ENCODE data around the gene HECW1.

Gene HECW1

GRCh38 chr7:43394441-43395130 is 282.1 kb downstream of the HECW1 start:
- peak; percentile 2 for DNase-seq
- in situ Hi-C loops (cut with HindIII; ENCODE audit: low pct_ligation_motif_present, low sequenced_read_pairs): no loop called here
- no peak overlapping the region for H3K27ac ChIP-seq
- no peak for TF ChIP-seq CTCF (IDR thresholded peaks at IDR 0.05; ENCODE audit: low read depth, low read length, missing control alignments)
- H3K27me3 ChIP-seq (replicated peaks): no peaks in the 10 kb centered on the region
- no peaks in the 10 kb centered on the region for H3K36me3 ChIP-seq (replicated peaks)
- H3K4me3 ChIP-seq (ENCODE audit: low read depth, low read length): no peak overlapping the region

GRCh38 chr7:43395351-43395750 is 282.9 kb downstream of the HECW1 start:
- in situ Hi-C loops (cut with HindIII; ENCODE audit: low pct_ligation_motif_present, low sequenced_read_pairs): no loop called here
- no peaks in the 10 kb centered on the region for H3K27me3 ChIP-seq (replicated peaks)
- H3K36me3 ChIP-seq (replicated peaks): no peaks in the 10 kb centered on the region
- TF ChIP-seq CTCF (IDR thresholded peaks at IDR 0.05; ENCODE audit: low read depth, low read length, missing control alignments): no peak
- H3K27ac ChIP-seq: no peak overlapping the region
- H3K4me3 ChIP-seq (ENCODE audit: low read depth, low read length): no peak overlapping the region
- DNase-seq: no peak

GRCh38 chr7:43396187-43396740 is 283.8 kb downstream of the HECW1 start:
- in situ Hi-C loops (cut with HindIII; ENCODE audit: low pct_ligation_motif_present, low sequenced_read_pairs): no loop called here
- Histone ChIP-seq H3K36me3 (replicated peaks) (no peaks in the 10 kb centered on the region), H3K27ac (no peak overlapping the region), H3K27me3 (replicated peaks) (no peaks in the 10 kb centered on the region), H3K4me3 (ENCODE audit: low read depth, low read length) (no peak overlapping the region)
- TF ChIP-seq CTCF (IDR thresholded peaks at IDR 0.05; ENCODE audit: low read depth, low read length, missing control alignments): no peak
- DNase-seq: no peak

- Histone ChIP-seq H3K4me3 (ENCODE audit: low read depth, low read length) (no peak overlapping the region), H3K36me3 (replicated peaks) (no peaks in the 10 kb centered on the region), H3K27me3 (replicated peaks) (no peaks in the 10 kb centered on the region), H3K27ac (no peak overlapping the region)
- no peak for DNase-seq
- in situ Hi-C loops (cut with HindIII; ENCODE audit: low pct_ligation_motif_present, low sequenced_read_pairs): no loop called here
- no peak for TF ChIP-seq CTCF (IDR thresholded peaks at IDR 0.05; ENCODE audit: low read depth, low read length, missing control alignments)
Measured at GRCh38 chr7:43398831-43399230, 286.4 kb downstream of the HECW1 start.

- no peak for DNase-seq
- no peak for TF ChIP-seq CTCF (IDR thresholded peaks at IDR 0.05; ENCODE audit: low read depth, low read length, missing control alignments)
- no peaks in the 10 kb centered on the region for H3K27me3 ChIP-seq (replicated peaks)
- in situ Hi-C loops (cut with HindIII; ENCODE audit: low pct_ligation_motif_present, low sequenced_read_pairs): no loop called here
- H3K27ac ChIP-seq: no peak overlapping the region
- H3K4me3 ChIP-seq (ENCODE audit: low read depth, low read length): no peak overlapping the region
- no peaks in the 10 kb centered on the region for H3K36me3 ChIP-seq (replicated peaks)
Measured at GRCh38 chr7:43405948-43406347, 293.5 kb downstream of the HECW1 start.

- in situ Hi-C loops (cut with HindIII; ENCODE audit: low pct_ligation_motif_present, low sequenced_read_pairs): no loop called here
- Histone ChIP-seq H3K4me3 (ENCODE audit: low read depth, low read length) (no peak overlapping the region), H3K27ac (no peak overlapping the region), H3K27me3 (replicated peaks) (no peaks in the 10 kb centered on the region), H3K36me3 (replicated peaks) (no peaks in the 10 kb centered on the region)
- no peak for DNase-seq
- no peak for TF ChIP-seq CTCF (IDR thresholded peaks at IDR 0.05; ENCODE audit: low read depth, low read length, missing control alignments)
Measured at GRCh38 chr7:43406961-43407360, 294.5 kb downstream of the HECW1 start.

All from brain microvascular endothelial cell (primary cell).